Stomach smooth muscle (tissue), 2 donors: ENCODE results near the gene MOSMO.
"Not testable (repeated sequence)": the region's sequence is repeated elsewhere in the genome, so short reads cannot be mapped to it uniquely, and the experiment has no call there.

ENCODE experiments used
- H3K27ac ChIP-seq: one replicate; pipeline ENCODE4 v1.7.0; 2013; ENCODE audit warnings: mild to moderate bottlenecking, low read length, inconsistent platforms
- H3K27me3 ChIP-seq, 2 donors: one replicate each; pipeline ENCODE4 v1.7.0; 2013; ENCODE audit warnings: low read length in 2 of 2; ENCODE audit not compliant: insufficient read depth in 2 of 2, control insufficient read depth in 1 of 2
- H3K36me3 ChIP-seq, 2 donors: one replicate each; pipeline ENCODE4 v1.7.0; 2013; ENCODE audit warnings: low read length in 2 of 2; ENCODE audit not compliant: control insufficient read depth in 2 of 2, insufficient read depth in 2 of 2
- H3K4me1 ChIP-seq: one replicate; pipeline ENCODE4 v1.7.0; 2013; ENCODE audit warnings: low read length; ENCODE audit not compliant: control insufficient read depth, insufficient read depth
- H3K4me3 ChIP-seq, 2 donors: one replicate each; pipeline ENCODE4 v1.7.0; 2013; ENCODE audit warnings: low read length in 2 of 2
- H3K9ac ChIP-seq, 2 donors: one replicate each; pipeline ENCODE4 v1.7.0; 2013; ENCODE audit warnings: low read length in 2 of 2, mild to moderate bottlenecking in 1 of 2
- H3K9me3 ChIP-seq, 2 donors: one replicate each; pipeline ENCODE4 v1.7.0; 2013; ENCODE audit warnings: low read length in 2 of 2; ENCODE audit not compliant: control insufficient read depth in 2 of 2
- donor health status: healthy.
- donor health status: Pancreatic carcinoma.

MOSMO gene

DNA sequence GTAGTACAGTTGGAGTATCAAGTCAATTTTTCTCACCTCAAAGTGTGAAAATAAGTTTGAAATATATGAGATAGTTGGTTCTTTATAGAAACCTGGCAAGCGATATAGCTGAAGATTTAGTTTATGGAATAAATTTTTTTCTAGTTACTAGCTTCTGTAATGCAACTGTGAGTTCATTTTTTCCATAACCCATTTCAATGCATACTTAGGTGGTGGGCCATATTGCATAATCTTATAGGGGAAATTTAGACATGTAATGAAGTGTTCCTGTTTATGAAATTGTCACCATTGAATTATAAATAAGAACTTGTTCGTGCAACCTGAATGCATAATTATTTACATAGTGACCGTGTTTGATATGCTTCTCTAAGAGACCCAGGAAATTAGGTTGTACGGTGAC lies 9.0 kb downstream of the MOSMO start:
- Histone ChIP-seq H3K4me1 (no peaks in the 10 kb centered on the region), H3K27ac (no peak overlapping the region), H3K4me3 (no peak overlapping the region), H3K27me3 (no peaks in the 10 kb centered on the region), H3K9me3 (no peaks in the 10 kb centered on the region), H3K9ac (no peak overlapping the region), H3K36me3 (no peaks in the 10 kb centered on the region)

DNA sequence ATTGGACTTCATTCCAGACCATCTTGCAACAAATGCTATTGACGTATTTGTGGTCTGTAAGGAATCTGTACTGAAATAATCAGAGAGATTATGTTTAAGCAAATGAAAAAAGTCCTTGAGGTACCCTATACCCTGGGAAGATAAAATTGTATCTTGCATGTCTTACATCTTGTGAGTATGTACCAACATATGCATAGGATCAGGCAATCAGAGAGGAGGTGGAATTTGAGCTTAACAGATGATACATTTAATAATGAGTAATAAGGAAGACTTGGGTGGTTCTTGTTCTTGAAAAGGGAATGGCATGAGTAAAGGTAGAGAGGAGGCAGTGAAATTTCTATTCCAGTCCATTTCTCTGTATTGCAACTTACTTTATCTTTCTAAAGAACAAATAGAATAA lies 10.6 kb downstream of the MOSMO start:
- H3K27me3 ChIP-seq, result no peaks in the 10 kb centered on the region
- no peaks in the 10 kb centered on the region for H3K36me3 ChIP-seq
- H3K4me3 ChIP-seq, result no peak overlapping the region
- H3K4me1 ChIP-seq, result no peaks in the 10 kb centered on the region
- no peak overlapping the region for H3K27ac ChIP-seq
- H3K9me3 ChIP-seq, result no peaks in the 10 kb centered on the region
- no peak overlapping the region for H3K9ac ChIP-seq

DNA sequence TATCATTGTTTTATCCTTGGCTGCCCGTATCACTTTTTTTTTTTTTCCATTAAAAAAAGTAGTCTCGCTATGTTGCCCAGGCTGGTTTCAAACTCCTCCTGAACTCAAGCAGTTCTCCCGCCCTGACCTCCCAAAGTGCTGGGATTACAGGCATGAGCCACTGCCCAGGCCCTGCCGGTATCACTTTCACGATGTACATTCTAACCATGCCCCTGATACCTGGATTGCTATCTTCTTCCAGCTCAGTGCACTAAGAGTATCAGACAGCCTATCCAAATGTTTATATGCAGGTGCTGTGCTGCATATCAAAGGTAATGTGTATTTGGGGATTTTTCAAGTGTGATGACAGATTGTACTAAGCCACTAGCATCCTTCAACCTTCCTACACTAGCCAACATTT lies 14.2 kb downstream of the MOSMO start:
- H3K36me3 ChIP-seq, result no peaks in the 10 kb centered on the region
- no peaks in the 10 kb centered on the region for H3K9me3 ChIP-seq
- H3K9ac ChIP-seq, result no peak overlapping the region
- H3K4me3 ChIP-seq, result no peak overlapping the region
- H3K27me3 ChIP-seq, result no peaks in the 10 kb centered on the region
- H3K4me1 ChIP-seq, result no peaks in the 10 kb centered on the region
- no peak overlapping the region for H3K27ac ChIP-seq

DNA sequence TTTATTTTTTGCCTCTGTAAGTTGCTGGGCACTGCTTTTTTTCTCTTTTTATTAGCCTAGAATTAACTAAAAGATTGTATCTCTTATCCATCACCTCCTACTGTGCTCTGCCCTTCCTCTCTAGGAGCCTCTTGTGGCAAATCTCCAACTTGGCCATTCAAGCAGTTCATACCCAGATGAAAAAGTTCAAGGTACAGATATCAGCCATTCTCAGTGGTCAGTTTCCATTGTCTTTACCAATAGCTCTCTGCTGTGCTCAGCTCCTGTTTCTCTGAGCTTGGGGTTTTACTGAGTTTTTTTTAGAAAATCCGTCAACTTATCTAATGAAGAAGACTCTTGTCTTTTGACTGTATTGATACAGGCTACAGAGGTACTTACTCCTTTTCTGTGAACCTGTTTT lies 15.6 kb downstream of the MOSMO start:
- H3K4me3 ChIP-seq, result no peak overlapping the region
- no peak overlapping the region for H3K9ac ChIP-seq
- H3K36me3 ChIP-seq, result no peaks in the 10 kb centered on the region
- no peaks in the 10 kb centered on the region for H3K9me3 ChIP-seq
- no peak overlapping the region for H3K27ac ChIP-seq
- H3K4me1 ChIP-seq, result no peaks in the 10 kb centered on the region
- no peaks in the 10 kb centered on the region for H3K27me3 ChIP-seq

DNA sequence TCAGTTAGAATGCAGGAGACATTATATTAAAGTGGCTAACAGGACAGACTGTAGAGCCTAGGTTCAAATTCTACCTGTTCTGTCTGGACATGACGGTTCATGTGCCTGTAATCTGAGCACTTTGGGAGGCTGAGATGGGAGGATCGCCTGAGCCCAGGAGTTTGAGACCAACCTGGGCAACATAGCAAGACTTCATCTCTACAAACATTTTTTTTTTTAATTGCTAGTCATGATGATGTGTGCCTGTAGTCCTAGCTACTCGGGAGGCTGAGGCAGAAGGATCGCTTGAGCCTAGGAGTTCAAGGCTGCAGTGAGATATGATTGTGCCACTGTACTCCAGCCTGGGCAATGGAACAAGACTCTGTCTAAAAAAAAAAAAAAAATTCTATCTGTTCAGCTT lies 16.9 kb downstream of the MOSMO start:
- not testable (repeated sequence) for H3K36me3 ChIP-seq, H3K9me3 ChIP-seq, H3K9ac ChIP-seq, H3K27ac ChIP-seq, H3K4me1 ChIP-seq, H3K4me3 ChIP-seq, H3K27me3 ChIP-seq

DNA sequence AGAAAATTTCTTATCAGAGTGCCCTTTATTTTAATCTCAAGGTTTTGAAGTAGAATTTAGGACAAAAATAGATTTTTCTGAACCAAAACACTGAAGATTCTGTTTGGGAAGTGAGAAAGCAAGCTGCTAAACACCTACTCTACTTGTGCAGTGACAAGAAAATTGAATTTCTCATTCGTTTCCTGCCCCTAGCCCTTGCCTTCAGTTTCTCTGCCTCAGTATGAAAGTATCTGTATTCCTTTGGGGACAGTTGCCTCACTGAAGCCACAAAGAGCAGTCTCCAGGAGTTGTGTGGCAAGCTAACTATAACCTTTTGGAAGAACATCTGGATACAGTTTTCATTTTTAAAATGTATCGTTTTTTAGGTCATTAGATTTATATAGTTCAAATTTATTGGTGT lies 19.7 kb downstream of the MOSMO start:
- Histone ChIP-seq H3K27ac (no peak overlapping the region), H3K4me3 (no peak overlapping the region), H3K9ac (no peak overlapping the region), H3K36me3 (no peaks in the 10 kb centered on the region), H3K27me3 (no peaks in the 10 kb centered on the region), H3K9me3 (no peaks in the 10 kb centered on the region), H3K4me1 (no peaks in the 10 kb centered on the region)

DNA sequence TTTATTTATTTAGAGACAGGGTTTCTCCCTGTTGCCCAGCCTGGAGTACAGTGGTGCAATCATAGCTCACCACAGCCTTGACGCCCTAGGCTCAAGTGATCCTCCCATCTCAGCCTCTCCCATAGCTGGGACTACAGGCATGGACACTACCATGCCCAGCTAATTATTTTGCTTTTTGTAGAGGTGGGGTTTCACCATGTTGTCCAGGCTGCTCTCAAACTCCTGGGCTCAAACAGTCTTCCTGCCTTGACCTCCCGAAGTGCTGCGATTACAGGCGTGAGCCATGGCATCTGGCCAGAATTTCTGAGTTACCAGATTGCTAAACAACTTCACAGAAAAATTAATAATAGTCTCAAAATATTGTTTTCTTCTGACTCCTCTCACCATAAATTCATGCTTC lies 21.7 kb downstream of the MOSMO start:
- Histone ChIP-seq H3K4me3 (no peak overlapping the region), H3K36me3 (no peaks in the 10 kb centered on the region), H3K27me3 (no peaks in the 10 kb centered on the region), H3K9me3 (no peaks in the 10 kb centered on the region), H3K4me1 (no peaks in the 10 kb centered on the region), H3K27ac (no peak overlapping the region), H3K9ac (no peak overlapping the region)

DNA sequence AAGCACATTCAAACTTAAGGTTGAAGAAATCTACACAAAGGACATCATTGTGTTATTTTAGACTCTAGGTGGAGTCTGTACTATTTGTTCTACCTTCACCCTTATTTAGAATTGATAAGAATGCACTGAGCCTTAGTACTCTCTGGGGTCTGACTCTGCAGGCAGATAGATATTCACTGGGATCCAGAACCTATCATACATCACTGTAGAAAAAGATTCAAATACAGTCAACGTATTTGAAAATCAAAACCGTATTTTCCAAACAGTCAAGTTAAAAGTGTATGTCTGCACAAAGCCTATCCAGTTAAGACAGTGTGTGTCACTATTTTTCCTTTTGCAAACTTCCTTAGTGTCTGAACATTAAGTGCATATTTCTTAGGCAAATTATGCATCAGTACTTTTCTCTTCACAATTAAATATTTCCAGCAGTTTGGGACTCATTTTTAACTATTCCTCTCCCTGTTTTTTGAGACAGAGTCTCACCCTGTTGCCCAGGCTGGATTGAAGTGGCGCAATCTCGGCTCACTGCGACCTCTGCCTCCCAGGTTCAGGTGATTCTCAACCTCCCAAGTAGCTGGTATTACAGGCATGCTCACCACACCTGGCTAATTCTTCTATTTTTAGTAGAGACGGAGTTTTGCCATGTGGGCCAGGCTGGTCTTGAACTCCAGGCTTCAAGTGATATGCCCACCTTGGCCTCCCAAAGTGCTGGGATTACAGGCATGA lies 22.3 kb downstream of the MOSMO start:
- H3K27me3 ChIP-seq, result no peaks in the 10 kb centered on the region
- no peaks in the 10 kb centered on the region for H3K9me3 ChIP-seq
- no peaks in the 10 kb centered on the region for H3K36me3 ChIP-seq
- H3K4me1 ChIP-seq, result no peaks in the 10 kb centered on the region
- H3K9ac ChIP-seq, result no peak overlapping the region
- H3K27ac ChIP-seq, result no peak overlapping the region
- H3K4me3 ChIP-seq, result no peak overlapping the region

DNA sequence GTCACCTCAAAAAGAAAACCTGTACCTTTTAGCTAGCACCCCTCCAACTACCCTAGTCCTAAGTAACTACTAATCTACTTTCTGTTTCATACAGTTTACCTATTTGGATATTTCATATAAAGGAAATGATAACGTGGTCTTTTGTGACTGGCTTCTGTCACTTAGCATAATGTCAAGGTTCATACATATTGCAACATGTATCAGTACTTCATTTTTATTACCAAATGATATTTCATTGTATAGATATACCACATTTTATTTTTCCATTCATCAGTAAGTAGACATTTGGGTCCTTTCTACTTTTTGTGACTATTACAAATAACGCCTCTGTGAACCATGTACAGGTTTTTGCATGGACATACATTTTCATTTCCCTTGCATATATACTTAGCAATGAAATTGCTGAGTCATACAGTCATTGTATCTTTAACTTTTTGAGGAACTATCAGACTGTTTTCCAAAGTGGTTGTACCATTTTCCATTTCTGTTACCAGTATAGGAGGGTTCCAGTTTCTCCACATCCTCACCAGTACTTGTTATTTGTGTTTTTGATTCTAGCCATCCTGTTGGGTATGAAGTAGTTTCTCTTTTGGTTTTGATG lies 23.7 kb downstream of the MOSMO start:
- Histone ChIP-seq H3K4me1 (no peaks in the 10 kb centered on the region), H3K27me3 (no peaks in the 10 kb centered on the region), H3K36me3 (no peaks in the 10 kb centered on the region), H3K9me3 (no peaks in the 10 kb centered on the region), H3K9ac (no peak overlapping the region), H3K4me3 (no peak overlapping the region), H3K27ac (no peak overlapping the region)

DNA sequence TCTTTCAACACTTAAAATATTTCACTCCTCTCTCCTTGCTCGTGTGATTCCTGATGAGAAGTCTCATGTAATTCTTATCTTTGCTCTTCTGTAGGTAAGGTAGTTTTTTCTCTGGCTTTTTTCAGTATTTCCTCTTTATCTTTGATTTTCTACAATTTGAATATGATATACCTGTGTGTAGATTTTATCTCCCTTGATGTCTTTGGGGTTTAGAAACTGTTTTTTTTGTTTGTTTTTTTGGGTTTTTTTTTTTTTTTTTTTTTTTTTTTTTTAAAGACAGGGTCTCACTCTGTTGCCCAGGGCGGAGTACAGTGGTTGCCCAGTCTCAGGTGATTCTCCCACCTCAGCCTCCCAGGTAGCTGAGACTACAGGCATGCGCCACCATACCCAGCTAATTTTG lies 26.6 kb downstream of the MOSMO start:
- H3K4me1 ChIP-seq, result no peaks in the 10 kb centered on the region
- H3K4me3 ChIP-seq, result no peak overlapping the region
- no peak overlapping the region for H3K9ac ChIP-seq
- H3K36me3 ChIP-seq, result no peaks in the 10 kb centered on the region
- no peaks in the 10 kb centered on the region for H3K27me3 ChIP-seq
- H3K27ac ChIP-seq, result no peak overlapping the region
- no peaks in the 10 kb centered on the region for H3K9me3 ChIP-seq

DNA sequence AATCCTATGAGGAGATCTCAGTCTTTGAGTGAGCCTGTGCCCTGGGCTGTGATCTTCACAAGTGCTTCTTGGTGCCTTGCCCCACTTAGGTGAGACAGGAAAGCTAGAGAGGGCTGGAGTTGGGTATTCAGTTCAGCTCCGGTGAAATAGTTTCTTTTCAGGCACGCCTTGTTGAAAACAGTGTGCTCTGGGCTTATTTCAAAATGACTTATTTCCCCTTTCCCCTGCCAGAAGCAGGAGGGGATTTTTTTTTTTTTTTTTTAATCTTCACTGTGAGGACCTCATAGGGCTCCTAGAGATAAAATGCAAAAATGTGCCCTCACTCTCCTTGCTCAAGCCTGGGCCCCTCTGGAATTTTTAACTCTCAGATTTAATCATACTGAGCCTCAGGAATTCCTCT lies 27.2 kb downstream of the MOSMO start:
- H3K36me3 ChIP-seq, result no peaks in the 10 kb centered on the region
- H3K27me3 ChIP-seq, result no peaks in the 10 kb centered on the region
- no peaks in the 10 kb centered on the region for H3K4me1 ChIP-seq
- H3K27ac ChIP-seq, result no peak overlapping the region
- no peak overlapping the region for H3K9ac ChIP-seq
- H3K4me3 ChIP-seq, result no peak overlapping the region
- H3K9me3 ChIP-seq, result no peaks in the 10 kb centered on the region
